GM12891 (cell line): ENCODE results near the gene STXBP6.

Source experiments
- DNase-seq: peaks from one replicate; pipeline ENCODE4 v3.0.0; 2011; ENCODE audit warnings: low spot score; ENCODE audit not compliant: insufficient read length
- FAIRE-seq: peaks from 2 replicates; lab custom pipeline; 2011; peaks lifted over from hg19 to GRCh38; lab: Jason Lieb, UNC
- PAX5 ChIP-seq: IDR thresholded peaks from 2 replicates; pipeline ENCODE4 v1.6.1; 2011; ENCODE audit warnings: low read length, moderate library complexity, mild to moderate bottlenecking; ENCODE audit not compliant: insufficient read depth, severe bottlenecking
- POLR2A ChIP-seq: IDR thresholded peaks from 2 replicates; pipeline ENCODE4 v1.6.1; 2011; ENCODE audit warnings: low read depth, low read length, control low read depth
- POLR2AphosphoS5 ChIP-seq: IDR thresholded peaks from 2 replicates; pipeline ENCODE4 v1.6.1; 2011; ENCODE audit warnings: low read depth, low read length, control low read depth
- POU2F2 ChIP-seq: IDR thresholded peaks from 2 replicates; pipeline ENCODE4 v1.6.1; 2011; ENCODE audit warnings: low read depth, mild to moderate bottlenecking, control low read depth, low read length, moderate library complexity
- SPI1 ChIP-seq: IDR thresholded peaks from 2 replicates; pipeline ENCODE4 v1.6.1; 2011; ENCODE audit warnings: low read depth, low read length, control low read depth
- TAF1 ChIP-seq: IDR thresholded peaks from 2 replicates; pipeline ENCODE4 v1.6.1; 2011; ENCODE audit warnings: low read depth, low read length, control low read depth

The STXBP6 gene

GRCh38 chr14:24818823-24819341 is 231.1 kb downstream of the STXBP6 start:
- DNase-seq (no peak), FAIRE-seq (no peak)
- TF ChIP-seq PAX5 = no peak
- TF ChIP-seq POU2F2 = no peak
- no peak for TF ChIP-seq POLR2A
- no peak for TF ChIP-seq POLR2AphosphoS5
- no peak for TF ChIP-seq TAF1
- TF ChIP-seq SPI1 = no peak

- DNase-seq = no peak
- no peak for FAIRE-seq
Measured at GRCh38 chr14:24818058-24818822, 231.7 kb downstream of the STXBP6 start.

GRCh38 chr14:24817212-24818057 is 232.5 kb downstream of the STXBP6 start:
- no peak for FAIRE-seq
- DNase-seq = no peak
- no peak for TF ChIP-seq SPI1
- TF ChIP-seq TAF1 = no peak
- no peak for TF ChIP-seq PAX5
- no peak for TF ChIP-seq POLR2AphosphoS5
- no peak for TF ChIP-seq POLR2A
- TF ChIP-seq POU2F2 = no peak

More at GRCh38 chr14:24818058-24818822, 231.7 kb downstream of the STXBP6 start:
- no peak for TF ChIP-seq POLR2A

GRCh38 chr14:24816929-24817211 is 233.1 kb downstream of the STXBP6 start:
- DNase-seq (no peak), FAIRE-seq (no peak)
- TF ChIP-seq SPI1 = no peak

- FAIRE-seq (no peak), DNase-seq (no peak)
Measured at GRCh38 chr14:24816011-24816928, 233.7 kb downstream of the STXBP6 start.

GRCh38 chr14:24815543-24815942 is 234.4 kb downstream of the STXBP6 start:
- no peak for TF ChIP-seq PAX5
- TF ChIP-seq POLR2AphosphoS5 = no peak
- no peak for TF ChIP-seq TAF1
- no peak for TF ChIP-seq POU2F2
- no peak for TF ChIP-seq SPI1
- no peak for TF ChIP-seq POLR2A
- FAIRE-seq (no peak), DNase-seq (no peak)

More at GRCh38 chr14:24816011-24816928, 233.7 kb downstream of the STXBP6 start:
- TF ChIP-seq PAX5 = no peak
- no peak for TF ChIP-seq POLR2AphosphoS5
- TF ChIP-seq POU2F2 = no peak
- no peak for TF ChIP-seq POLR2A
- no peak for TF ChIP-seq TAF1
- no peak for TF ChIP-seq SPI1

GRCh38 chr14:24814944-24815343 is 235.0 kb downstream of the STXBP6 start:
- DNase-seq (no peak), FAIRE-seq (no peak)
- TF ChIP-seq TAF1 = no peak
- TF ChIP-seq POU2F2 = no peak
- TF ChIP-seq SPI1 = no peak
- no peak for TF ChIP-seq PAX5
- TF ChIP-seq POLR2AphosphoS5 = no peak
- no peak for TF ChIP-seq POLR2A

GRCh38 chr14:24814346-24814745 is 235.6 kb downstream of the STXBP6 start:
- FAIRE-seq = no peak
- no peak for DNase-seq
- TF ChIP-seq POLR2A (no peak), POU2F2 (no peak), PAX5 (no peak), TAF1 (no peak), POLR2AphosphoS5 (no peak), SPI1 (no peak)

- no peak for TF ChIP-seq POLR2AphosphoS5
- TF ChIP-seq TAF1 = no peak
- no peak for TF ChIP-seq POLR2A
- TF ChIP-seq PAX5 = no peak
- TF ChIP-seq SPI1 = no peak
- DNase-seq (no peak), FAIRE-seq (no peak)
Measured at GRCh38 chr14:24813819-24814259, 236.1 kb downstream of the STXBP6 start.
